Measurements from ENCODE around the gene DUS4L.

- peak; percentile 10 to 50 (median 18) for TF ChIP-seq POLR2AphosphoS5 (IDR thresholded peaks at IDR 0.05)
- no peak for TF ChIP-seq CTCF (IDR thresholded peaks at IDR 0.05)
- TF ChIP-seq POLR2A (IDR thresholded peaks at IDR 0.05), result no peak
- no peak for TF ChIP-seq EP300 (IDR thresholded peaks at IDR 0.05)
Measured at GRCh38 chr7:107622429-107622828, 58.7 kb downstream of the DUS4L start.

All from sigmoid colon (tissue), 4 donors.